ENCODE results near the gene SPDYE2B.
"Not testable (repeated sequence)": the region's sequence is repeated elsewhere in the genome, so short reads cannot be mapped to it uniquely, and the experiment has no call there.

SPDYE2B gene

GRCh38 chr7:102643404-102643803 is 6.7 kb upstream of the SPDYE2B start:
- DNase-seq (ENCODE audit: low spot score), result not testable (repeated sequence)

GRCh38 chr7:102647813-102648212 is 2.3 kb upstream of the SPDYE2B start:
- DNase-seq (ENCODE audit: low spot score), result not testable (repeated sequence)

DNA sequence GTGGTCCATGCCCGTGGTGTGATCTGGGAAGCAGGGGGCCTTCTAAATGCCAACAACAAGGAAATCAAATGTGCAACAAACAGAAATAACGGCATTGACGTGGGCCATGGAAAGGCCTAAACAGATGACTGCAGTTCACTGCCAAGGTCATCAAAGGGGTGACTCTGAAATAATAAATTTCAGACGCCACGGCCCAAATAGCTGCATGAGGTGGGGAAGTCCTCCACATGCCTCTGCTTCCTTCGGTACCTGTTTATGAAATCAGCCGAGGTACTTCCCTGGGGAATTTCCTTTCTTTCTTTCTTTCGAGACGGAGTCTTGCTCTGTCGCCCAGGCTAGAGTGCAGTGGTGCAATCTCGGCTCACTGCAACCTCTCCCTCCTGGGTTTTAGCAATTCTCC is 14.6 kb downstream of the SPDYE2B start:
- DNase-seq (ENCODE audit: low spot score), result not testable (repeated sequence)

DNA sequence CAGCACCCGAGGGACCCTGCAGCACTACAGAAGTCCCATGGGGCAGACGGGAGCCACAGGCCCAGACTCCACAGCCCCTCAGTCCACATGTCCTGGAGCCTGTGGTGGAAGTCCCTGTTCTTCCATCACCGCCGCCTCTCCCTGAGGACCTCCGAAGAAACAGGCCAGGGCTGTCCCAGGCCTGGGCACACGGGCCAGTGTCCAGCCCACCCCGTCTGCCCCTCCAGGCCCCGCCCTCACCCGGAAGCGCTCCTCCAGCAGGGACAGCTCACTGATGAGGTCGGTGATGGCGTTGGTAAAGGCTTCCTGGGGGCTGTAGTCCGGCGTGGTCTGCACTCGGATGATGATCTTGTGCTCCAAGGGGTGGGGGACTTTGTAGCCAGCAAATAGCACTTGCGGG is 16.7 kb downstream of the SPDYE2B start:
- not testable (repeated sequence) for DNase-seq (ENCODE audit: low spot score)

DNA sequence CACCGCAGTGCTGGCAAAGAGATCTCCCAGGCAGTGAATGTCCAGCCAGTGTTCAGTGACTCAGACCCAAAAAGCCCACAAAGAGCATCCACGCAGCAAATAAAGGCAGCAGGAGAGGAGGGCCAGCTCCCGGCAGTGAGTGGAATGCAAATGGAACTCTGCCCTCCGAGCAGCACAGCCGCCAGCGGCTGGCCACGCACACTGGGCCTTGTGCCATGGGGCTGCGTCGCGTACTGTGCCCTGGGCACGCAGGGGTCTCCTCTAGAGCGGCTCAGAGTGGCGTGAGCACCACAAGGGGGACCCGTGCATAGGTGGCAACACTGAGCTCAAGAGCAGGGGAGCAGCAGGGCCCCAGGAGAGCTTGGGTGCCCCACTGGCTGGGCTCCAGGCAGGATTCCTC is 17.4 kb downstream of the SPDYE2B start:
- not testable (repeated sequence) for DNase-seq (ENCODE audit: low spot score)

DNA sequence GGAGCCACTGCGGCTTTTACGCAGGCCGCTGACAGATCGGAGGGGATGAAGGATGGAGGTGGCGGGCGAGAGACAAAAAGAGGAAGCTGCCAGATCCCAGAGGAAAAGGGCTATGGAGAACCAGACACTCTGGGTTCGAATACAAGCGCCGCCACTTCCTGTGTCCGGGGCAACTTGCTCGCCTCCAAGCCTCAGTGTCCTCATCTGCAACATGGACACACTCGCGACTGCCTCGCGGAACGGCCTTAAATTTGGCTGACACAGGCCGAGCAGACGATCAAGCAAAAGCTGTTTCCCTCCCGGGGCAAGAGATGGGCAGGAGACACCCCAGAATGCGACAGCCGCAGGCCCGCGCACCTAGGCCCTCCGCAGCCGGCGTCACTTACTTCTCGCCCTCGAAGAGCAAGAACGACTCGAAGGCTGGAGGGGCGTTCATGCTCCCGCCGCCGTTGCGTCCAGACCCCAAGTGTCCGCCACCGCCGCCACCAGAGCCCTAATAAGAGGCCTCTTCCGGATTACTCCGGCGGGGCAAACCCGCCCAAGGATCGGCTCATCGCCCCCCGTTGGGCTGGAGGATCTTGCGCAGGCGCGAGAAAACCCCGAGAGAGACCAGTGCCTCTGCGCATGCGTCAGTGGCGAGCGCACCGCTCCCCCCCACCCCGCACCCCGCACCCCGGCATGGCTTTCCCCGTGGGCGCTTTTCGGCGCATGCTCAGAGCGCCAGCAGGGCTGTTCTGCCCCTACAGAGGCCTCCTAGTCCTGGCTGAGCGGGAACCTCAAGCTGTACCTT is 21.2 kb downstream of the SPDYE2B start, which contains the start of gene POLR2J2:
TSS of gene POLR2J2 (minus strand) at position 498 of the 790 bp plus-strand sequence. CDS start at position 436, 62 bp downstream.
- peak; percentile 85 for DNase-seq (ENCODE audit: low spot score)

GRCh38 chr7:102671956-102672307 is 21.8 kb downstream of the SPDYE2B start:
- not testable (repeated sequence) for DNase-seq (ENCODE audit: low spot score)

DNA sequence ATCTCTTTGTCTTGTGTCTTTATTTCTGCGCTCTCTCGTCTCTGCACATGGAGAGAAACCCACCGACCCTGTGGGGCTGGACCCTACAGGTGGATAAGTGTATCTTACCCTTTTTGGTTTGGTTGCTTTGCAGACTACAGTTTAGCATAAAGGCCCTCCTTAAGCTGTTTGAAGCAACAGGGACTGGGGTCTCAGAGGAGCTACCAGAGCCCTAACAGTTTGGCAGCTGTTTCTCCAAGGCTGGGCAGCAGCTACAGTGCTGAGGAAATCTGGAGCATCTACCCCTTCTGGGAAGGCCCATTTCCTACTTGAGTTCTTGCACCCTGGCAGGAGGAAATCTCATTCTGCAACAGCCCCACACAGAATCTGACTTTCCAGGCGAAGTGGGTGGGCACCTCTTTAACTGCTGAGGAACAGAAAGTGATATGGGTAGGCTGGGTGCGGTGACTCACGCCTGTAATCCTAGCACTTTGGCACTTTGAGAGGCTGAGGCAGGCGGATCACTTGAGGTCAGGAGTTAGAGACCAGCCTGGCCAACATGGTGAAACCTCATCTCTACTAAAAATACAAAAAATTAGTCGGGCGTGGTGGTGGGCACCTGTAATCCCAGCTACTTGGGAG is 23.4 kb downstream of the SPDYE2B start:
- DNase-seq (ENCODE audit: low spot score), result not testable (repeated sequence)

DNA sequence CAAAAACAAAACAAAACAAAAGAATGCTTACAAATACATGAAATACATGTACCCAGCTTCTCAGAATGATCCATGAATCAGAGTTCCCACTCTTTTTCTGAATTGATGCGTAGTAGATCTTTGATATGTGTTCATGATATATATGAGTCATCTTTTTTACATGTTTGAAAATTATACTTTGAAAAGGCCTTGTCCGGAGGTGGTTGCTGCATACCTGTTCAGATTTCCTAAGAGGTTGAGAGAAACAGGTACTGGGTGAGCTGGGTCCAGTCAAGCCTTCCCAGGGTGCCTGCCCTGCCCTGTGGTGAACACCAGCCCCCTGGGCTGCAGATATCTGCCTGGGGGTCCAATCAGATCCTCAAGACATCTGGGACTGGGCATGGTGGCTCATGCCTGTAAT is 25.4 kb downstream of the SPDYE2B start:
- not testable (repeated sequence) for DNase-seq (ENCODE audit: low spot score)

DNA sequence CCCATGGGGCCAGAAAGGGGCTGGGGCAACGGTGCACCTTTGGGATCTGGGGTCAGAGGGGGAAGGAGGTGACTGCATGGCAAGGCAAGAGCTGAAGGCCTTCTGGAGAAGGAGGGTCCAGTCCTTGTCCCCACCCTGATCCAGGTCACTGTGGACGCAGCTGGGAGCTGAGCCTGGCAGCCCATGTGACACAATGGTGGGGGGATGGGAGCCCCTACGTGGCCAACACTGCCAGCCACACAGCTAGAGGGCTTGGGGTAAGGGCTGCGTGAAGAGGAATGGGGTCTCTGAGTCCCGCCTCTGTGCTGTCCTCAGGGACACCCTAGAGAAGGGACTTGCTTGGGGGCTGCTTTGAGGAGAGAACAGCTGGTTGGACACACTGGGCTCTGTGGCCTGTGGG is 30.7 kb downstream of the SPDYE2B start:
- DNase-seq (ENCODE audit: low spot score), result not testable (repeated sequence)

DNA sequence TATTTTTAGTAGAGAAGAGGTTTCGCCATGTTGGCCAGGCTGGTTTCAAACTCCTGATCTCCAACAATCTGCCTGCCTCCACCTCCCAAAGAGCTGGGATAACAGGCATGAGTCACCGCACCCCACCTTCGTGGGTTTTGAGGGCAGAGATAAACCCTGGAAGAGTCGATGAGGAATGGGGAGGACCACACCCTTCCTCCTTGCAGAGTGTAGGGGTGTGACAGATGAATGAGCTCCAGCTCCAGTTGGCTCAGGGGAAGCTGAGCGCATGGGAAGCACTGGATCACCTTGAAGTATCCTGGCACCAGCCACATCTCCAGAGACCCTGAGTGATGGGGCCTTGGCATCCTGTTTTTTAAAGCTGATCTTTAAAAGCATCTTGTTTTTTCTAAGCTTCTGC is 32.4 kb downstream of the SPDYE2B start:
- DNase-seq (ENCODE audit: low spot score), result not testable (repeated sequence)

DNA sequence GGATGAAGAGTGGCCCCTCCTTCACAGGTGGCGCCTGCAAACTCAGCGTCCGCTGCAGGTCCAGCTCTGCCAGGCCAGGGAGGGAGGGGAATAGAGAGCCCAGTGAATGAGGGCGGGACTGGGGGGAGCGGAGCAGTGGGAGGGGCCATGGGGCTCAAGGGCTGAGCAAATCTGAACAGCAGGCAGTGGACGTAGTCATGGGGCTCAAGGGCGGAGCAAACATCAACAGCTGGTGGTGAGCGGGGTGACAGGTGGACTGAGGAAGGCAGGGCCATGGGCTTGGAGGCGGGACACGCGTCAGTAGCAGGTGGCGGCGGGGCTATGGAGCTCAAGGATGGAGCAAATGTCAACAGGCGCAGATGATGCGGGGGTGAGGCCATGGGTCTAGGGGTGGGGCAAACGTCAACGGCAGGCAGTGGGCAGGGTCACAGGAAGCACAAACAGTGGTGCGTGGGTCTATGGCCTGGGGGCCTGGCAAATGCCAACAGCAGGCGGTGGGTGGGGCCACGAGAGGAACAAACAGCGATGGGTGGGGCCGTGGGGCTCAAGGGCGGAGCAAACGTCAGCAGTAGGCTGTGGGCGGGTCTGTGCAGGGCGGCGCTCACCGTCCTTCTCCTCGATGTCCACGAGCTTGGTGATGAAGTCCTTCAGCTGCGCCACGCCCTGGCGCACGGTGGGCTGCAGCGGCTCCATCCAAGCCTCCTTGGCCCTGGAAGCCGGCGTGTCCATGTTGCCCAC is 38.3 kb downstream of the SPDYE2B start:
- DNase-seq (ENCODE audit: low spot score), result not testable (repeated sequence)

- DNase-seq (ENCODE audit: low spot score), result not testable (repeated sequence)
Measured at GRCh38 chr7:102689436-102690282, 39.5 kb downstream of the SPDYE2B start.

DNA sequence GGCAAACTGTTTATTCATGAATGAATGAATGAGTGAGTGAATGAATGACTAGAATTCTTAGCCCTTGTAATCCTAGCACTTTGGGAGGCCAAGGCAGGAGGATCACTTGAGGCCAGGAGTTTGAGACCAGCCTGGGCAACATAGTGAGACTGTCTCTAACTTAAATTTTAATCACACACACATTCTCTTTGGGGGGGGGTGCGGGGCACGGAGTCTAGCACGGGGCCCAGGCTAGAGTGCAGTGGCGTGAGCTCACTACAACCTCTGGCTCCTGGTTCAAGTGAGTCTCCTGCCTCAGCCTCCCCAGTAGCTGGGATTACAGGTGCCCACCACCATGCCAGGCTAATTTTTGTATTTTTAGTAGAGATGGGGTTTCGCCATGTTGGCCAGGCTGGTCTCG is 40.5 kb downstream of the SPDYE2B start:
- DNase-seq (ENCODE audit: low spot score), result not testable (repeated sequence)

- not testable (repeated sequence) for DNase-seq (ENCODE audit: low spot score)
Measured at GRCh38 chr7:102694008-102694407, 43.9 kb downstream of the SPDYE2B start.

DNA sequence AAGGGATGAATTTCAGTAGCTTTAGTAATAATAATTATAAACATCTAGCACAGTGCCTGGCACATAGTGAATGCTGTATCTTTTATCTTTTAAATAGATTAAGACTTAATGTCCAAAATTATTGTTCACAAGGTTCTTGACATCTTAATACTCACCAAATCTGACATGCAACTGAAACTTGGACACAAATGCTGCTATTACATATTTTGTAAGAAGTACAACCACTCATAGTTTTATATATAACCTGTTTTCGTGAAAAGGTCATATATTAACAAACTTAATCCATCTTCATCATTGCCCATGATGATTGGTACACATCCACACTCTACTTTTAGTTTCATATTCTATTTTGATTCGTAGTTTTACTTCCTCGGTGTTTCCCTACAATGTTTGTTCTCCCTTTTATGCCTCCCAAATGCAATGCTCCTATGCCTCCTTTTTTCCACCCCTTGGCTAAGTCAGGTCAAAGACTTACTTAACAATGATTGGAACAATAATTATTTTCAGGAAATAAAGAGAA is 45.0 kb downstream of the SPDYE2B start:
- not testable (repeated sequence) for DNase-seq (ENCODE audit: low spot score)

GRCh38 chr7:102696009-102696408 is 45.9 kb downstream of the SPDYE2B start:
- DNase-seq (ENCODE audit: low spot score), result not testable (repeated sequence)

DNA sequence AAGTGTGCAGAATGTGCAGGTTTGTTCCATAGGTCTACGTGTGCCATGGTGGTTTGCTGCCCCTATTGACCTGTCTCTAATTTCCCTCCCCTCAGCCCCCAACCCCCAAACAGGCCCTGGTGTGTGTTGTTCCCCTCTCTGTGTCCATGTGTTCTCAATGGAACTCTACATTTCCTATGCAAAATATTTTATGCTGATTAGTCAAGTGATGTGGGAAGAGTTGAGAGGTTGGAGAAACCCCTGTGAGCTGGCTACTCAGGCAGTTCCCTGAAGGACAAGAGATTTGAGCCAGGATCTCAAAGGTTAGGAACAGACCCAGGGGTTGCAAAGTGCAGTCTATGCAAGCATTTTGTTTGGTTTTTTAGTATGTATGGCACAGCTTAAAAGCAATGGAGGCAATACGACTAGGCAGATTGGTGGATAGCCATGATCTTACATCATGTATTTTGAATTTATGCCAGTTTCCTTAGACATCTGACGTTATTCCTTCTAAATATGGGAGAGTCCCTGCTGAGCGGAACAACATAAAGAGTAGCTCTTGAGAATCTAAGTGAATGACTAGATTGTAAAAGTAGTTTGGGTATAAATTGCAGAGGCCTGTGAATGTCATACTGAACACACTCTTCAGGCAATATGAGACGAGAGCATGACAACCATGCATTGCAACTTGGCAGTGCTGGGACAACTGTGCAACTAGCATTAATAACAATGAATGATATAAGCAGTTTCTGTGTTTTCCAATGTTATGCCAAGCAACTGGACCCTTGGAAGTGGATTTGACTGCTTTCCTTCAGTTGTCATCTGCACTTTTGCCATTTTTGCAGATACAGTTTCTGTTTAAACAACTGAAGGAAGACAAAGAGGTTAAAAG is 47.8 kb downstream of the SPDYE2B start:
- DNase-seq (ENCODE audit: low spot score), result not testable (repeated sequence)

GRCh38 chr7:102698962-102699750 is 49.0 kb downstream of the SPDYE2B start:
- DNase-seq (ENCODE audit: low spot score), result not testable (repeated sequence)

Data from SW480 (cell line).